OCI-LY1 (cell line): Measurements from ENCODE around the gene ZNHIT1.

Experiments
- EZH2 ChIP-seq: fragments of 200-600 bp; sonication (generic), shearing (Covaris generic); IDR thresholded peaks from 2 replicates; pipeline ENCODE4 v1.8.0; 2017; ENCODE audit warnings: borderline replicate concordance, mixed run types, mild to moderate bottlenecking, antibody characterized with exemption, low read length, moderate library complexity, mixed read lengths
- TF ChIP-seq, protein P1 (sequence below): fragments of 200-600 bp; sonication (generic), shearing (Covaris generic); IDR thresholded peaks from 2 replicates; pipeline ENCODE4 v1.5.1; 2017; ENCODE audit warnings: mild to moderate bottlenecking, antibody characterized with exemption, low read length, moderate library complexity, mixed read lengths

DNA sequence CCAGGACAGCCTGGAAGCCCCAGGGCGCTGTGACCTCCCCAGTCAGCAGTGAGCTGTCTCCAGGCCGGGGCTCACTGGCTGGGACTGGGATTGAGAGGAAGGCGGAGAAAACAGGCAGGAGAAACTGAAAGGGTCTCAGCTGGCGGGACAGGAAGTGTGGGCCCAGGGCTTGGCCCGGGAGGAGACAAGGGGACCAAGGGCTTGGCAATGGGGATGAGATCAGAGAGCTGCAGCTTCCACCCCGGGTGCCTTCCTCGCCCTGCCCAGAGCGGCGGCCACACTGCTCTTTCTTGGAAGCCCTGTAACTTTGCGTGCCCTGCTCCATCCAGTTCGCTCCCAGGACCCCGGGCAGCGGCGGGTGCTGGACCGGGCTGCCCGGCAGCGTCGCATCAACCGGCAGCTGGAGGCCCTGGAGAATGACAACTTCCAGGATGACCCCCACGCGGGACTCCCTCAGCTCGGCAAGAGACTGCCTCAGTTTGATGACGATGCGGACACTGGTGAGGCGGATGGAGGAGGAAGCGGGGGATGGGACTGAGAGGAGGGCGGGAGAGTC, 4.4 kb downstream of the ZNHIT1 start:
- TF ChIP-seq EZH2, result no peak
- TF ChIP-seq, protein P1, sequence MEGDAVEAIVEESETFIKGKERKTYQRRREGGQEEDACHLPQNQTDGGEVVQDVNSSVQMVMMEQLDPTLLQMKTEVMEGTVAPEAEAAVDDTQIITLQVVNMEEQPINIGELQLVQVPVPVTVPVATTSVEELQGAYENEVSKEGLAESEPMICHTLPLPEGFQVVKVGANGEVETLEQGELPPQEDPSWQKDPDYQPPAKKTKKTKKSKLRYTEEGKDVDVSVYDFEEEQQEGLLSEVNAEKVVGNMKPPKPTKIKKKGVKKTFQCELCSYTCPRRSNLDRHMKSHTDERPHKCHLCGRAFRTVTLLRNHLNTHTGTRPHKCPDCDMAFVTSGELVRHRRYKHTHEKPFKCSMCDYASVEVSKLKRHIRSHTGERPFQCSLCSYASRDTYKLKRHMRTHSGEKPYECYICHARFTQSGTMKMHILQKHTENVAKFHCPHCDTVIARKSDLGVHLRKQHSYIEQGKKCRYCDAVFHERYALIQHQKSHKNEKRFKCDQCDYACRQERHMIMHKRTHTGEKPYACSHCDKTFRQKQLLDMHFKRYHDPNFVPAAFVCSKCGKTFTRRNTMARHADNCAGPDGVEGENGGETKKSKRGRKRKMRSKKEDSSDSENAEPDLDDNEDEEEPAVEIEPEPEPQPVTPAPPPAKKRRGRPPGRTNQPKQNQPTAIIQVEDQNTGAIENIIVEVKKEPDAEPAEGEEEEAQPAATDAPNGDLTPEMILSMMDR, result no peak
